ENCODE results near the gene SMIM44.

SMIM44 gene

GRCh38 chr19:3475449-3475848 lies 7.8 kb downstream of the SMIM44 start:
- DNase-seq (ENCODE audit: low read depth) = no peak
- no peak for TF ChIP-seq CTCF (IDR thresholded peaks at IDR 0.05; ENCODE audit: control insufficient read depth, extremely low read depth, insufficient read depth)
- H3K4me3 ChIP-seq (ENCODE audit: low read depth, low read length) = no peak overlapping the region

- TF ChIP-seq CTCF (IDR thresholded peaks at IDR 0.05; ENCODE audit: control insufficient read depth, extremely low read depth, insufficient read depth) = no peak
- no peak for DNase-seq (ENCODE audit: low read depth)
- no peak overlapping the region for H3K4me3 ChIP-seq (ENCODE audit: low read depth, low read length)
Observed at GRCh38 chr19:3474614-3475013, 8.6 kb downstream of the SMIM44 start.

GRCh38 chr19:3474010-3474409 lies 9.2 kb downstream of the SMIM44 start:
- DNase-seq (ENCODE audit: low read depth) = no peak
- H3K4me3 ChIP-seq (ENCODE audit: low read depth, low read length) = no peak overlapping the region
- no peak for TF ChIP-seq CTCF (IDR thresholded peaks at IDR 0.05; ENCODE audit: control insufficient read depth, extremely low read depth, insufficient read depth)

- no peak for DNase-seq (ENCODE audit: low read depth)
- TF ChIP-seq CTCF (IDR thresholded peaks at IDR 0.05; ENCODE audit: control insufficient read depth, extremely low read depth, insufficient read depth) = peak; percentile 80
- no peak overlapping the region for H3K4me3 ChIP-seq (ENCODE audit: low read depth, low read length)
Observed at GRCh38 chr19:3471954-3472655, 11.1 kb downstream of the SMIM44 start.

GRCh38 chr19:3470500-3471128 lies 12.6 kb downstream of the SMIM44 start:
- no peak for TF ChIP-seq CTCF (IDR thresholded peaks at IDR 0.05; ENCODE audit: control insufficient read depth, extremely low read depth, insufficient read depth)
- no peak overlapping the region for H3K4me3 ChIP-seq (ENCODE audit: low read depth, low read length)
- DNase-seq (ENCODE audit: low read depth) = no peak

GRCh38 chr19:3469638-3470499 lies 13.4 kb downstream of the SMIM44 start:
- no peak for DNase-seq (ENCODE audit: low read depth)
- H3K4me3 ChIP-seq (ENCODE audit: low read depth, low read length) = no peak overlapping the region
- TF ChIP-seq CTCF (IDR thresholded peaks at IDR 0.05; ENCODE audit: control insufficient read depth, extremely low read depth, insufficient read depth) = no peak
